SK-N-SH (cell line): ENCODE data around the gene TXNDC11. TPM values are rescaled to one million over a fixed set of nuclear protein-coding genes. Genes with fewer than 3 reads are reported as not detected.

Experiments used
- CTCF ChIA-PET: fragments of 300-600, 350-600 bp; formaldehyde crosslinking; extraction: SDS; loops from one replicate; lab custom pipeline; 2021; lab: Yijun Ruan, JAX
- POLR2A ChIA-PET: fragments of 350-600 bp; sonication (Branson Sonifier 250); formaldehyde crosslinking; extraction: SDS; loops from one replicate; lab custom pipeline; 2020; ENCODE audit warnings: antibody characterized with exemption, inconsistent platforms; lab: Yijun Ruan, JAX
- DNase-seq: peaks from one replicate; pipeline ENCODE4 v3.0.0; 2012
- H2AFZ ChIP-seq: fragments of 200-600 bp; sonication (generic); 2 replicates; pipeline ENCODE4 v1.8.1; 2016; ENCODE audit warnings: antibody characterized with exemption, mild to moderate bottlenecking, low read depth
- H3F3A ChIP-seq: fragments of 200-600 bp; sonication (generic); replicated peaks from 2 replicates; pipeline ENCODE3; 2016; ENCODE audit warnings: antibody characterized with exemption, mild to moderate bottlenecking; ENCODE audit not compliant: insufficient read depth
- H3K27ac ChIP-seq, 2 experiments: fragments of 200-500 bp in 1 of 2; fragments of 200-600 bp in 1 of 2; sonication (Bioruptor generic) in 1 of 2; sonication (generic), shearing (Covaris generic) in 1 of 2; 2 replicates each; pipeline versions ENCODE4 v1.5.1 to v1.6.1; 2014 to 2016; ENCODE audit warnings: low read depth in 2 of 2, inconsistent platforms in 1 of 2, low read length in 1 of 2, mild to moderate bottlenecking in 1 of 2, mixed read lengths in 1 of 2
- H3K27me3 ChIP-seq: fragments of 200-600 bp; sonication (generic), shearing (Covaris generic); 2 replicates; pipeline ENCODE4 v1.6.1; 2016; ENCODE audit warnings: mixed run types; ENCODE audit not compliant: insufficient read depth
- H3K36me3 ChIP-seq, 2 experiments: fragments of 200-500 bp in 1 of 2; fragments of 200-600 bp in 1 of 2; sonication (Bioruptor generic) in 1 of 2; sonication (generic) in 1 of 2; replicated peaks in 1 of 2; 2 replicates each; pipeline versions ENCODE3 to v1.5.1; 2014 to 2016; ENCODE audit warnings: low read length in 1 of 2, mild to moderate bottlenecking in 1 of 2; ENCODE audit not compliant: insufficient read depth in 2 of 2, control insufficient read depth in 1 of 2
- H3K4me1 ChIP-seq, 2 experiments: fragments of 200-500 bp in 1 of 2; fragments of 200-600 bp in 1 of 2; sonication (Bioruptor generic) in 1 of 2; sonication (generic), shearing (Covaris generic) in 1 of 2; 2 replicates each; pipeline versions ENCODE4 v1.5.1 to v1.6.1; 2014 to 2016; ENCODE audit warnings: low read depth in 1 of 2, low read length in 1 of 2, mixed run types in 1 of 2; ENCODE audit not compliant: insufficient read depth in 2 of 2, control insufficient read depth in 1 of 2
- H3K4me2 ChIP-seq: fragments of 200-600 bp; sonication (generic), shearing (Covaris generic); 2 replicates; pipeline ENCODE4 v1.6.1; 2017; ENCODE audit warnings: mixed run types
- H3K4me3 ChIP-seq, 2 experiments: fragments of 200-500 bp in 1 of 2; fragments of 200-600 bp in 1 of 2; sonication (Bioruptor generic) in 1 of 2; sonication (generic), shearing (Covaris generic) in 1 of 2; 2 replicates each; pipeline versions ENCODE4 v1.5.1 to v1.8.1; 2014 to 2016; ENCODE audit warnings: low read depth in 2 of 2, inconsistent platforms in 1 of 2, low read length in 1 of 2, mild to moderate bottlenecking in 1 of 2, mixed read lengths in 1 of 2, moderate library complexity in 1 of 2
- H3K79me2 ChIP-seq: fragments of 200-600 bp; sonication (generic); 2 replicates; pipeline ENCODE4 v1.8.1; 2017; ENCODE audit warnings: mild to moderate bottlenecking; ENCODE audit not compliant: insufficient read depth
- H3K9ac ChIP-seq: fragments of 200-600 bp; sonication (generic); 2 replicates; pipeline ENCODE4 v1.6.1; 2017; ENCODE audit warnings: mixed run types
- H3K9me2 ChIP-seq: fragments of 200-600 bp; sonication (generic); 2 replicates; pipeline ENCODE4 v1.6.1; 2017; ENCODE audit warnings: mixed run types
- H3K9me3 ChIP-seq: fragments of 200-600 bp; sonication (generic); 2 replicates; pipeline ENCODE4 v1.6.1; 2017; ENCODE audit warnings: mixed run types, mild to moderate bottlenecking, moderate library complexity
- H4K20me1 ChIP-seq: fragments of 200-600 bp; sonication (generic); 2 replicates; pipeline ENCODE4 v1.6.1; 2017; ENCODE audit warnings: mild to moderate bottlenecking, mixed run types; ENCODE audit not compliant: insufficient read depth
- CHD2 ChIP-seq: fragments of 150-350 bp; IDR thresholded peaks from 2 replicates; pipeline ENCODE4 v1.6.1; 2018; ENCODE audit warnings: low read length; ENCODE audit not compliant: partially characterized antibody
- EP300 ChIP-seq, 2 experiments: IDR thresholded peaks; 2 replicates each; pipeline versions ENCODE4 v1.4.0 to v1.6.1; 2012; ENCODE audit warnings: borderline replicate concordance in 1 of 2, low read depth in 1 of 2, low read length in 1 of 2
- FOSL2 ChIP-seq: IDR thresholded peaks from 2 replicates; pipeline ENCODE4 v1.4.0; 2012; ENCODE audit warnings: low read depth, mild to moderate bottlenecking, moderate library complexity, borderline replicate concordance
- FOXJ3 ChIP-seq: sonication (generic); formaldehyde crosslinking; IDR thresholded peaks from 2 replicates; pipeline ENCODE4 v1.5.1; 2020; ENCODE audit warnings: mild to moderate bottlenecking, missing genetic modification reagents
- FOXM1 ChIP-seq: IDR thresholded peaks from 2 replicates; pipeline ENCODE4 v1.4.0; 2012; ENCODE audit warnings: low read depth, mild to moderate bottlenecking
- GABPA ChIP-seq: IDR thresholded peaks from 2 replicates; pipeline ENCODE4 v1.4.0; 2012; ENCODE audit warnings: low read depth, mild to moderate bottlenecking
- POLR2AphosphoS5 ChIP-seq: IDR thresholded peaks from 2 replicates; pipeline ENCODE4 v1.6.1; 2012; ENCODE audit warnings: low read depth, low read length
- RCOR1 ChIP-seq: fragments of 150-350 bp; IDR thresholded peaks from 2 replicates; pipeline ENCODE4 v1.6.1; 2017; ENCODE audit warnings: antibody characterized with exemption, low read length
- TAF1 ChIP-seq: IDR thresholded peaks from 2 replicates; pipeline ENCODE4 v1.6.1; 2012; ENCODE audit warnings: low read depth, mild to moderate bottlenecking, low read length, moderate library complexity, borderline replicate concordance
- TCF12 ChIP-seq: IDR thresholded peaks from 2 replicates; pipeline ENCODE4 v1.4.0; 2012
- WGBS: methylation state at CpG from one replicate; pipeline ENCODE4 v1.1.6; 2017; ENCODE audit warnings: low lambda C conversion rate; 5-methylcytosine and 5-hydroxymethylcytosine counted together
- polyA plus RNA-seq, 3 experiments: library from polyadenylated mRNA; depleted of rRNA; stranded (reverse); fragments of >200 nt; gene quantifications; 2 replicates each; pipeline ENCODE4 v1.2.3, GENCODE V29; 2012
- TF ChIP-seq, protein P1 (sequence below): IDR thresholded peaks from 2 replicates; pipeline ENCODE4 v1.6.1; 2012; ENCODE audit warnings: mild to moderate bottlenecking, low read depth, low read length, moderate library complexity
- TF ChIP-seq, protein P2 (sequence below): IDR thresholded peaks from 2 replicates; pipeline ENCODE4; 2012
- TF ChIP-seq, protein P3 (sequence below): fragments of 200-600 bp; sonication (generic); IDR thresholded peaks from 2 replicates; pipeline ENCODE4 v1.6.1; 2017; ENCODE audit warnings: antibody characterized with exemption, mild to moderate bottlenecking, moderate library complexity

TXNDC11 gene
- polyA plus RNA-seq, 1 of the 3 experiments (the other 2 are of a cell fraction): 37.0 TPM

DNA sequence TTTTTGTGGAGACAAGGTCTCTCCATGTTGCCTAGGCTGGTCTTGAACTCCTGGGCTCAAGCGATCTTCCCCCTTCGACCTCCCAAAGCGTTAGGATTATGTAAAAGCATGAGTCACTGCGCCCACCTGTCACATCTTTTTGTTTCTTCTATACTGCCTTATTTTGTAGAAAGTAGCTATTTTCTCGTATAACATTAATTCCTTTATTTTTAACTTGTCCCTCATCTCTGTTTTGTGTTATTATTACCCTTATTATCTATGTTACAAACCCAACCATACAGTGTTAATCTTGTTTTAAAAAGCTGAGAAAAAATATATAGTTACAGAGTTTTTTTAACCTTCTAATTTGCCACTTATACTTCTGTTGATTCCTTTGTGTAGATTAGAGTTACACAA, 1.4 kb upstream of the TXNDC11 start:
- Histone ChIP-seq H3K36me3 (peaks cover 0 to 6% of the 10 kb centered on the region in 2 experiments), H3K9me2 (no peaks in the 10 kb centered on the region), H2AFZ (no peak overlapping the region), H3K79me2 (peaks cover 37% of the 10 kb centered on the region), H3K4me3 (no peak overlapping the region), H3K4me1 (peaks cover 6 to 12% of the 10 kb centered on the region in 2 experiments; a peak in 2 of 4 replicates), H3F3A (peaks cover 17% of the 10 kb centered on the region), H4K20me1 (peaks cover 25% of the 10 kb centered on the region), H3K9ac (no peak overlapping the region), H3K27me3 (no peaks in the 10 kb centered on the region), H3K27ac (no peak overlapping the region), H3K4me2 (no peak overlapping the region), H3K9me3 (no peaks in the 10 kb centered on the region)
- ChIA-PET POLR2A (interaction anchor here (0.6 to 1.0 kb wide), 3 partner anchors 9 to 57 kb away, joined by 3 to 5 read pairs (median 3); no protein-coding TSS in a partner anchor), CTCF (interaction anchor here (1.4 to 4.2 kb wide), 4 partner anchors 19 to 348 kb away, joined by 3 to 20 read pairs (median 4); partner anchors contain the start of gene ZC3H7A)
- TF ChIP-seq TCF12: no peak
- TF ChIP-seq POLR2AphosphoS5: no peak
- no peak for TF ChIP-seq FOSL2
- TF ChIP-seq, protein P1, sequence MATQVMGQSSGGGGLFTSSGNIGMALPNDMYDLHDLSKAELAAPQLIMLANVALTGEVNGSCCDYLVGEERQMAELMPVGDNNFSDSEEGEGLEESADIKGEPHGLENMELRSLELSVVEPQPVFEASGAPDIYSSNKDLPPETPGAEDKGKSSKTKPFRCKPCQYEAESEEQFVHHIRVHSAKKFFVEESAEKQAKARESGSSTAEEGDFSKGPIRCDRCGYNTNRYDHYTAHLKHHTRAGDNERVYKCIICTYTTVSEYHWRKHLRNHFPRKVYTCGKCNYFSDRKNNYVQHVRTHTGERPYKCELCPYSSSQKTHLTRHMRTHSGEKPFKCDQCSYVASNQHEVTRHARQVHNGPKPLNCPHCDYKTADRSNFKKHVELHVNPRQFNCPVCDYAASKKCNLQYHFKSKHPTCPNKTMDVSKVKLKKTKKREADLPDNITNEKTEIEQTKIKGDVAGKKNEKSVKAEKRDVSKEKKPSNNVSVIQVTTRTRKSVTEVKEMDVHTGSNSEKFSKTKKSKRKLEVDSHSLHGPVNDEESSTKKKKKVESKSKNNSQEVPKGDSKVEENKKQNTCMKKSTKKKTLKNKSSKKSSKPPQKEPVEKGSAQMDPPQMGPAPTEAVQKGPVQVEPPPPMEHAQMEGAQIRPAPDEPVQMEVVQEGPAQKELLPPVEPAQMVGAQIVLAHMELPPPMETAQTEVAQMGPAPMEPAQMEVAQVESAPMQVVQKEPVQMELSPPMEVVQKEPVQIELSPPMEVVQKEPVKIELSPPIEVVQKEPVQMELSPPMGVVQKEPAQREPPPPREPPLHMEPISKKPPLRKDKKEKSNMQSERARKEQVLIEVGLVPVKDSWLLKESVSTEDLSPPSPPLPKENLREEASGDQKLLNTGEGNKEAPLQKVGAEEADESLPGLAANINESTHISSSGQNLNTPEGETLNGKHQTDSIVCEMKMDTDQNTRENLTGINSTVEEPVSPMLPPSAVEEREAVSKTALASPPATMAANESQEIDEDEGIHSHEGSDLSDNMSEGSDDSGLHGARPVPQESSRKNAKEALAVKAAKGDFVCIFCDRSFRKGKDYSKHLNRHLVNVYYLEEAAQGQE: no peak
- no peak for TF ChIP-seq GABPA
- TF ChIP-seq, protein P2, sequence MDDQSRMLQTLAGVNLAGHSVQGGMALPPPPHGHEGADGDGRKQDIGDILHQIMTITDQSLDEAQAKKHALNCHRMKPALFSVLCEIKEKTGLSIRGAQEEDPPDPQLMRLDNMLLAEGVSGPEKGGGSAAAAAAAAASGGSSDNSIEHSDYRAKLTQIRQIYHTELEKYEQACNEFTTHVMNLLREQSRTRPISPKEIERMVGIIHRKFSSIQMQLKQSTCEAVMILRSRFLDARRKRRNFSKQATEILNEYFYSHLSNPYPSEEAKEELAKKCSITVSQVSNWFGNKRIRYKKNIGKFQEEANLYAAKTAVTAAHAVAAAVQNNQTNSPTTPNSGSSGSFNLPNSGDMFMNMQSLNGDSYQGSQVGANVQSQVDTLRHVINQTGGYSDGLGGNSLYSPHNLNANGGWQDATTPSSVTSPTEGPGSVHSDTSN: no peak
- TF ChIP-seq EP300 (IDR thresholded peaks at IDR 0.05; ENCODE audit: borderline replicate concordance in 1 of 2, low read depth in 1 of 2, low read length in 1 of 2): no peak
- TF ChIP-seq FOXJ3 (CRISPR knock-in tag): no peak
- no peak for TF ChIP-seq TAF1
- TF ChIP-seq CHD2: no peak
- no peak for TF ChIP-seq FOXM1
- no peak for TF ChIP-seq RCOR1
- TF ChIP-seq, protein P3, sequence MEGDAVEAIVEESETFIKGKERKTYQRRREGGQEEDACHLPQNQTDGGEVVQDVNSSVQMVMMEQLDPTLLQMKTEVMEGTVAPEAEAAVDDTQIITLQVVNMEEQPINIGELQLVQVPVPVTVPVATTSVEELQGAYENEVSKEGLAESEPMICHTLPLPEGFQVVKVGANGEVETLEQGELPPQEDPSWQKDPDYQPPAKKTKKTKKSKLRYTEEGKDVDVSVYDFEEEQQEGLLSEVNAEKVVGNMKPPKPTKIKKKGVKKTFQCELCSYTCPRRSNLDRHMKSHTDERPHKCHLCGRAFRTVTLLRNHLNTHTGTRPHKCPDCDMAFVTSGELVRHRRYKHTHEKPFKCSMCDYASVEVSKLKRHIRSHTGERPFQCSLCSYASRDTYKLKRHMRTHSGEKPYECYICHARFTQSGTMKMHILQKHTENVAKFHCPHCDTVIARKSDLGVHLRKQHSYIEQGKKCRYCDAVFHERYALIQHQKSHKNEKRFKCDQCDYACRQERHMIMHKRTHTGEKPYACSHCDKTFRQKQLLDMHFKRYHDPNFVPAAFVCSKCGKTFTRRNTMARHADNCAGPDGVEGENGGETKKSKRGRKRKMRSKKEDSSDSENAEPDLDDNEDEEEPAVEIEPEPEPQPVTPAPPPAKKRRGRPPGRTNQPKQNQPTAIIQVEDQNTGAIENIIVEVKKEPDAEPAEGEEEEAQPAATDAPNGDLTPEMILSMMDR: no peak
- no peak for DNase-seq
- 94% methylated on average over 5 of the region's 5 CpGs for WGBS
